HepG2 (cell line): ENCODE measurements around the gene JPT1. TPM values are rescaled to one million over a fixed set of nuclear protein-coding genes. Genes with fewer than 3 reads are reported as not detected.
A peak's percentile ranks its signal among the peaks of the same experiment; 100 is the strongest.

Experiments used
- ARHGAP35 ChIP-seq: sonication (generic); formaldehyde crosslinking; IDR thresholded peaks from 2 replicates; pipeline ENCODE4 v1.9.0; 2022; ENCODE audit warnings: mild to moderate bottlenecking, inconsistent platforms, moderate library complexity, missing genetic modification reagents, borderline replicate concordance
- GATA4 ChIP-seq: sonication (generic); IDR thresholded peaks from 2 replicates; pipeline ENCODE4 v1.6.1; 2016; ENCODE audit warnings: antibody characterized with exemption, low read depth, borderline replicate concordance
- GFI1 ChIP-seq: sonication (generic); formaldehyde crosslinking; IDR thresholded peaks from 2 replicates; pipeline ENCODE4 v1.5.0; 2020; ENCODE audit warnings: missing genetic modification reagents, mild to moderate bottlenecking, borderline replicate concordance
- GTF3A ChIP-seq: sonication (generic); formaldehyde crosslinking; conservative IDR thresholded peaks from 2 replicates; pipeline ENCODE4 v1.4.0; 2020; ENCODE audit warnings: mild to moderate bottlenecking, missing genetic modification reagents
- HIC2 ChIP-seq: sonication (generic); formaldehyde crosslinking; IDR thresholded peaks from 2 replicates; pipeline ENCODE4 v1.9.0; 2022; ENCODE audit warnings: low read depth, missing genetic modification reagents
- HNF1B ChIP-seq: sonication (generic); formaldehyde crosslinking; IDR thresholded peaks from 2 replicates; pipeline ENCODE4 v1.5.1; 2020; ENCODE audit warnings: mild to moderate bottlenecking, moderate library complexity, missing genetic modification reagents
- HOMEZ ChIP-seq: IDR thresholded peaks from 2 replicates; pipeline ENCODE4 v1.6.1; 2016; ENCODE audit warnings: low read depth
- NR2F2 ChIP-seq: IDR thresholded peaks from 2 replicates; pipeline ENCODE4 v1.6.1; 2012; ENCODE audit warnings: low read depth, inconsistent platforms, borderline replicate concordance
- RCOR2 ChIP-seq: IDR thresholded peaks from 2 replicates; pipeline ENCODE4 v1.6.1; 2016; ENCODE audit warnings: missing biosample characterization, missing genetic modification reagents
- REST ChIP-seq, 2 experiments: IDR thresholded peaks; 2 replicates each; pipeline ENCODE4 v1.6.1; 2011 to 2012; ENCODE audit warnings: low read length in 2 of 2, borderline replicate concordance in 1 of 2, low read depth in 1 of 2, mild to moderate bottlenecking in 1 of 2, moderate library complexity in 1 of 2
- SSRP1 ChIP-seq: IDR thresholded peaks from 2 replicates; pipeline ENCODE4 v1.6.1; 2016; ENCODE audit warnings: control low read depth
- TFDP1 ChIP-seq: IDR thresholded peaks from 2 replicates; pipeline ENCODE4 v1.6.1; 2016; ENCODE audit warnings: missing compliant biosample characterization, missing genetic modification reagents, borderline replicate concordance
- ZFAT ChIP-seq: sonication (generic); formaldehyde crosslinking; conservative IDR thresholded peaks from 2 replicates; pipeline ENCODE4 v1.8.1; 2023; ENCODE audit warnings: missing genetic modification reagents, inconsistent platforms
- ZMAT3 ChIP-seq: sonication (generic); formaldehyde crosslinking; conservative IDR thresholded peaks from 2 replicates; pipeline ENCODE4 v1.7.0; 2021; ENCODE audit warnings: missing genetic modification reagents
- ZNF317 ChIP-seq: sonication (generic); formaldehyde crosslinking; IDR thresholded peaks from 2 replicates; pipeline ENCODE4 v1.5.0; 2020; ENCODE audit warnings: mild to moderate bottlenecking, missing genetic modification reagents
- ZNF337 ChIP-seq: sonication (generic); formaldehyde crosslinking; IDR thresholded peaks from 2 replicates; pipeline ENCODE4 v1.5.1; 2020; ENCODE audit warnings: missing genetic modification reagents, low read depth, mild to moderate bottlenecking, borderline replicate concordance
- ZNF446 ChIP-seq: sonication (generic); formaldehyde crosslinking; IDR thresholded peaks from 2 replicates; pipeline ENCODE4 v1.5.0; 2020; ENCODE audit warnings: mild to moderate bottlenecking, missing genetic modification reagents
- ZNF883 ChIP-seq: sonication (generic); formaldehyde crosslinking; IDR thresholded peaks from 2 replicates; pipeline ENCODE4 v1.5.1; 2020; ENCODE audit warnings: mild to moderate bottlenecking, missing genetic modification reagents; ENCODE audit errors: not compliant biosample characterization
- polyA plus RNA-seq, 8 experiments: library from polyadenylated mRNA; depleted of rRNA in 3 of 8; stranded (reverse) in 7 of 8; unstranded in 1 of 8; fragments of >200 nt; fragmentation: Illumina TruSeq in 4 of 8; extraction: Trizol in 4 of 8; gene quantifications; 2 replicates each; pipeline versions ENCODE4 v1.2.1 to v1.2.3, GENCODE V29; 2011 to 2016; ENCODE audit warnings: low read depth in 4 of 8, missing spikeins in 1 of 8, mixed read lengths in 1 of 8; ENCODE audit not compliant: insufficient read depth in 1 of 8
- total RNA-seq, 5 experiments: library from RNA; depleted of rRNA; stranded (reverse); fragments of >200 nt; fragmentation: Illumina TruSeq; extraction: Trizol; gene quantifications; 2 replicates each; pipeline ENCODE4 v1.2.3, GENCODE V29; 2016; ENCODE audit warnings: low read depth in 1 of 5

The JPT1 gene
- total and polyA plus RNA-seq, 2 of the 13 experiments (the other 11 are each of a cell fraction or from before 2014, with no cell fraction given): 43.3 to 256 TPM

- TF ChIP-seq HOMEZ (CRISPR knock-in tag) (peak; percentile 95), ZNF446 (CRISPR knock-in tag) (peak; percentile 62; the same call in 1 of the 2 replicates), TFDP1 (peak; percentile 43), ZFAT (CRISPR knock-in tag) (no peak), HNF1B (peak; percentile 72; the same call in 1 of the 2 replicates), RCOR2 (CRISPR knock-in tag) (no peak), ZNF337 (peak; percentile 71; the same call in 1 of the 2 replicates), REST (IDR thresholded peaks at IDR 0.05; ENCODE audit: borderline replicate concordance in 1 of 2, low read depth in 1 of 2, low read length in 2 of 2) (peak in 1 of 2 experiments; percentile 75; a peak in 1 of 4 replicates), SSRP1 (CRISPR knock-in tag) (no peak), GTF3A (CRISPR knock-in tag) (no peak), ARHGAP35 (CRISPR knock-in tag) (peak; percentile 31; the same call in 1 of the 2 replicates), GATA4 (peak; percentile 94), ZMAT3 (CRISPR knock-in tag) (peak; percentile 95), HIC2 (no peak; the same call in 1 of the 2 replicates), ZNF317 (CRISPR knock-in tag) (peak; percentile 84), NR2F2 (no peak), ZNF883 (peak; percentile 94), GFI1 (CRISPR knock-in tag) (peak; percentile 83)
Observed at GRCh38 chr17:75154195-75155106, at the start of gene JPT1 (continued).
